HL-60/S4 treated with phorbol 12-myristate 13-acetate at 8.2 ng/mL for 4 days and 3 days (cell line): ENCODE data around the gene LIN54.

ENCODE experiments used
- in situ Hi-C: fragments of 300-500 bp; cut with MboI; formaldehyde crosslinking; loops from 2 replicates; pipeline ENCODE4 v1.15.0; 2022; ENCODE audit warnings: low sequenced_read_pairs

Gene LIN54

DNA sequence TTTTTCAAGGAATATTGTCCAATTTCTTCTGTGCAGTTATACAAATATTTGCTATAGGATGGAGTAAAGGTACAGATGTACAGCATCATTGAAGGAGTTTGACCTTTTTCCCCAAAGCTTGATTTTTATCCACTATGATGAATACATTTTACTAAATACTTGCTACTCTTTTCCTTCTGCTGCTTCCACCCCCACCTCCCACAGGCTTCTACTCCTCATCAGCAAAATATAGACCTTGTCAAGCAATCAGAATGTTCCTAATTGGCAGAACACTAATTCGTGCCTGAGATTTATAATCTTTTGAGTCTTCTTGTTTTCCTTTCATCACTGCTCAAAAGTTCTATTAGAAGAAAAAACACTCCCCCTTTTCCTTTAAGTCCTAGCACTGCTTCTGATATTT is 113.9 kb downstream of the LIN54 start:
- in situ Hi-C loops, result loop anchor here (25.0 kb wide), 1 partner anchor 391 kb away; the partner anchor contains the start of gene COQ2

DNA sequence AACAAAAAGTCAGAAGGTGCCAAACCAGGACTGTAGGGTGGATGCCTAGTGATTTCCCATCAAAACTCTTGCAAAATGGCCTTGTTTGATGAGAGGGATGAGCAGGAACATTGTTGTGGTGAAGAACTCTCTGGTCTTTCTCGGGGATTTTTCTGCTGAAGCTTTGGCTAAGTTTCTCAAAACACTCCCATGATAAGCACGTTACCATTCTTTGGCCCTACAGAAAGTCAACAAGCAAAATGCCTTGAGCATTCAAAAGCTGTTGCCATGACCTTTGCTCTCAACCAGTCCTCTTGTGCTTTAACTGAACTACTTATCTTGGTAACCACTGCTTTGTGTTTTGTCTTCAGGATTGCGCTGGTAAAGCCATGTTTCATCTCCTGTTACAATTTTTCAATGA is 116.7 kb downstream of the LIN54 start:
- in situ Hi-C loops, result loop anchor here (25.0 kb wide), 1 partner anchor 393 kb away; the partner anchor contains the start of gene COQ2

DNA sequence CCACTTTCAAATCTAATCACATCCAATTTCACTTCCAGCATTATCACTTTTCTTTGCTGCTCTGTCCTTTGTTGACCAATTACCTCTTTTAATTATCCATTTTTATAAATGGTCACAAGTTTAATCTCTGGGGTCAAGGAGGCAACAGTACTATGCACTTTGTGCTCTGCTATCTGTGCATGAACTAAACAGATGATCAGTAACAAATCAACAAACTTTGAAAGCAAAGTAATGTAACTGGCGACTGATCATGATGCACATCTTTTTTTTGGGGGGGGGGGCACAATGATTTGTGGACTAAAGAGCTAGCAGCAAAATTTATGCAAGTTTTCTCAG is 118.2 kb downstream of the LIN54 start:
- in situ Hi-C loops, result loop anchor here (25.0 kb wide), 1 partner anchor 395 kb away; the partner anchor contains the start of gene COQ2

DNA sequence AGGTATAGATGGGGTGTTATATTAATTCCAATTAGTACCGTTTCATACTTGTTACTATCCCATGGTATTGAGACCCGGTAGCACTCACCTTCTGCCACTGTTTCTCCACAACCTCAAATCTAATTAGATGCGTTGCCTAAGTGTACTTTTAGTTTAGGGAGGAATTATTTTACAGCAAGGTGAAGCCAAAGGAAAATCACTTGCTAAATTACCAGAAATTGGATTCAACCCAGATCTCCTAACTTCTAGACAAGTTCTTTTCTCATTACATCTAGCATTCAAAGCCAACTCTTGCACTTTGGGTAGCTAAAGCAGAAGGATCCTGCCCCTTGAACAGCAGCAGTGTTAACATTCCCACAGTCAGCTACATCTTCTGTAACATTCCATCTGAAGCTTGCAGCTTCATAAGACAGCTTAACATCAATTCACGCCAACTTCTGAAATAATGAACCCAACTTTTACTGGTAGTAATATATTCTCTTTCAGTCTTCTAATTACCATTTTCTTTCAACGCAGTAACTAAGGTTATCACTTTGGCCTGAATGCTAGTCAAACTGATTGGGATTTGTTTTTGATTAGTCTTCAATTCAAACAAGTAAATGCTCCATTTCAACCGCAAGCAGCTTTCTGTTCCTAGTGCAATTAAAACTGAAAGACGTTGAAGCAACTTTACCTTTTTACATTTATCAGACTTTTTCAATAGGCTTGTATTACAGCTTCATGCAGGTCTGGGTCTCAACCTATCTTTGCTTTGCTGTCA is 118.7 kb downstream of the LIN54 start:
- in situ Hi-C loops, result loop anchor here (25.0 kb wide), 1 partner anchor 395 kb away; the partner anchor contains the start of gene COQ2

DNA sequence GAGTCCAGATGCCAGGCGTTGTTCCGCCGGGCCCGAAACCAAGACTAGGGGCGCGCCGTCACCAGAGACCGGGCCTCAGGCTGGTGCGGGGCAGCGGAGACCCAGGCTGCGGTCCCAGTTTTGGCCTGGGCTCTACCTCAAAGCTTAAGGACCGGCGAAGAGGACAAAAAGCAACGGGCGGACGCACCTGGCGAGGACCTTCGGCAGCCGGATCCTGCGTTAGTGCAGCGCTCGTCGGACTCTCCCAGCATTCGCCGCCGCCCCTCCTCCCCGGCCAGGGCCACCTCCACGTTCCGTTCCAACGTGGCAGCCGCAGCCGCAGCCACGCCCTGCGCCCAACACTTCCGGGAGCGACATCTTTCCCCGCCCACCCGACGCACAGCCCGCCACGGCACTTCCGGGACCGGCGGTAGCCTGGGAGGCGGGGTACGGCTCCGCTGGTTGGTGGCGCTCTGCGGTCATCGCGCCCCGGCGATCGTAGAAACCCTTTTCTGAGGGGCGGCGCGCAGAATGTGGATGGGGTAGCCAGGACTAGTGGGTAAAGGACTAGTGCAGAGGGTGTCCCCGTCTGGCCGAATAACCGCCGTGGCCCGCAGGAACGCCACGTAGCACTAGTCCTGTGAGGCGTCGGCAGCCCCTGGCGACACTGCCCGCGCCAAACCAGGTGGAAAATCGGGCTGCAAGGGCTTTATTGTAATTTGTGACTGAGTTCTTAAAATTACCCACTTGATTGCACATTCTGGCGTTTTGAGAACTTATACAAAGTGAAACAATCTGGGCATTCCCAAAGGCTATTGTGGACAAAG is 119.5 kb downstream of the LIN54 start, which contains the start of gene SEC31A:
TSS of gene SEC31A (minus strand) at position 253 of the 806 bp plus-strand sequence. CDS start 9,217 bp downstream, outside the sequence.
- in situ Hi-C loops, result loop anchor here (25.0 kb wide), 1 partner anchor 396 kb away; the partner anchor contains the start of gene COQ2

DNA sequence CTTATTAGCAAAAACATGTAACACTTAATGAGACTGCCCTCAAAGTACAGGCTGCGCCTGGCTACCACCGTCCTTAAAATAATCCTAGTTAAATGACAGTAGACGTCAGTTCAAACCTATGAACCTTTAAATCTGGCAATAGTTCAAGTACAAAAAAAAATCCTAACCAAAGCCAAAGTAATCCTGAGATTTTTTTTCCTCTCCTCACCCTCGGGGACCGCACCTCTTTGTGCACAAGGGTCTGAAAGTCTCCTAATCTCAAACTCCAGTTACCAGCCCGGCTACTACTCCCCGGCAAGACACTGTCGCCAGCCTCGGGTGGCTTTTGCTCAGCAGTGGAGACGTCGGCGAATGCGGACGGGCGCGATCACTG is 120.1 kb downstream of the LIN54 start:
- in situ Hi-C loops, result loop anchor here (25.0 kb wide), 1 partner anchor 397 kb away; the partner anchor contains the start of gene COQ2

DNA sequence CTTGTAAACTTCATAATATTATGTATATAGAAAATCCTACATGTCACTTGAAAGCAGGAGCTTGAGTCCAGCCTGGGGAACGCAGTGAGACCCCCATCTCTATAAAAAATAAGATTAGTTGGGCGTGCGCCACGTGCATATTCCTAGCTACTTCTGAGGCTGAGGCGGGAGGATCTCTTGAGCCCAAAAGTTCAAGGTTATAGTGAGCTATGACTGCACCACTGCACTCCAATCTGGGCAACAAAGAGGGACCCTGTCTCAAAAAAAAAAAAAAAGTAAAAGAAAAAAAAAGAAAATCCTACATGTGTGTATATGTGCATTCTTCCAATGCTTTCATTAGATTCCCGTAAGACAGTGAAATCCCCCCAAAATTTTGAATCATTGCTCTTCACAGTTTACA is 121.3 kb downstream of the LIN54 start:
- in situ Hi-C loops, result loop anchor here (25.0 kb wide), 1 partner anchor 398 kb away; the partner anchor contains the start of gene COQ2

DNA sequence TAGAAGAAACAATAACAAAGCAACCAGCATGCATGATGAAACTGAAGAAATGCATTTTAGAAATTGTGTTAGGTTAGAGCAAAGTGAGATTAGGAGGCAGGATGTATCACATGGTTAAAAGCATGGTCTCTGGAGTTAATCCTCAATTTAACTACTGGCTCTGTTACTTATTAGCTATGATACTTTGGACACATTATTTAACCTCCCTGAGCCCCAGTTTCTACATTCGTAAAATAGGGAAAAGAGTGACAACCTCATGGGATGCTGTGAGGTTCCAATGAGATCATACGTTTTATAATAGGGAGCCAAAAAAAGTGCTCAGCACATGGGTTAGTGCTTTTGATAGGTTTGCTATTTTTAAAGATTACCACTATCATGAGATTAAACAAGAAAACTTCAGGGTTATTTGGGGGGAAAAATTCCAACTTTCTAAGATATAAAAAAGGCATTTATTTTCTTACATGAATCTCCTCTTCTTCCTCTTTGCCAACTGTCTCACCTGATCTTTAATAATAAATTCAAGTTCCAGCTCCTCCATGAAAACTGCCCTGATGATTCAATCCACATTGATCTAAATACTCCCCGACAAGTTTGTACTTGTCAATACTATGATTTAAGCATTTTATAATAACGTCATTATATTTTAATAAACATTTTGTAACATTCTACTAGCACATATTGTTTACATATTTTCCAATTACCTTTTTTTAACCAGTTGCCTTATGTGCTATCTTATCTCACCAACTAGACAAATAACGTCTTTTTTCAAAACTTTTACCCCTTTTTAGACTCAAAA is 124.3 kb downstream of the LIN54 start:
- in situ Hi-C loops, result loop anchor here (25.0 kb wide), 1 partner anchor 401 kb away; the partner anchor contains the start of gene COQ2

DNA sequence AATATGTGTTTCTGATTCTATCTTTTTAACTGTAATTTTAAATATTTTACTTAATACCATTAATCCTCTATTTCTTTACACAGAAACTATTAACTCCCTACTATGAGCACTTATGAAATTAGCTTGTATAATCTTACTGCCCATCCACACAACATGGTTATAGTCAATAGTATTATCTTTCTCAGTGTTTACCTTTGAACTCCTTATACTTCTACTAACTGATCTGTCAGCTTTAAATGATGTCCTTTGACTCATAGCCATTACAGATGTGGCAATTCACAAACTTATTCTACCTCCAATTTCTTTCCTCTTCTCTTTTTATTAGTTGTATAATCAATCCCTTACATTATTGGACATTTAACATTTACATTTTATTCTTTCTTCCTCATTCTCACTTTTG is 125.2 kb downstream of the LIN54 start:
- in situ Hi-C loops, result loop anchor here (25.0 kb wide), 1 partner anchor 402 kb away; the partner anchor contains the start of gene COQ2
